Osteoblast (primary cell): ENCODE measurements around the gene RACGAP1. TPM values are rescaled to one million over a fixed set of nuclear protein-coding genes. Genes with fewer than 3 reads are reported as not detected.
A peak's percentile ranks its signal among the peaks of the same experiment; 100 is the strongest.

ENCODE experiments used
- DNase-seq: peaks from one replicate; pipeline ENCODE4 v3.0.0; 2011; ENCODE audit warnings: low spot score, mixed read lengths; ENCODE audit not compliant: insufficient read length; ENCODE audit errors: missing footprints
- H2AFZ ChIP-seq: 2 replicates; pipeline ENCODE4 v1.6.0; 2011; ENCODE audit warnings: mild to moderate bottlenecking, low read length
- H3K27ac ChIP-seq: 2 replicates; pipeline ENCODE4 v1.5.1; 2011; ENCODE audit warnings: mild to moderate bottlenecking, low read depth, low read length, moderate library complexity
- H3K27me3 ChIP-seq: 2 replicates; pipeline ENCODE4 v1.6.0; 2012; ENCODE audit warnings: mild to moderate bottlenecking, control low read depth, inconsistent platforms, low read length, moderate library complexity; ENCODE audit not compliant: insufficient read depth
- H3K36me3 ChIP-seq: 2 replicates; pipeline ENCODE4 v1.5.1; 2011; ENCODE audit warnings: mild to moderate bottlenecking, low read length, control low read depth, moderate library complexity; ENCODE audit not compliant: insufficient read depth
- H3K4me1 ChIP-seq: 2 replicates; pipeline ENCODE4 v1.5.1; 2011; ENCODE audit warnings: mild to moderate bottlenecking, low read length, control low read depth, moderate library complexity; ENCODE audit not compliant: insufficient read depth
- H3K4me2 ChIP-seq: 2 replicates; pipeline ENCODE4 v1.6.0; 2011; ENCODE audit warnings: mild to moderate bottlenecking, low read length; ENCODE audit not compliant: insufficient read depth
- H3K4me3 ChIP-seq: fragments of 200-600 bp; sonication (generic); 3 replicates; pipeline ENCODE4 v1.5.1; 2012; ENCODE audit warnings: mild to moderate bottlenecking, low read length, inconsistent platforms; ENCODE audit not compliant: insufficient read depth
- H3K79me2 ChIP-seq: 2 replicates; pipeline ENCODE4 v1.6.0; 2012; ENCODE audit warnings: mild to moderate bottlenecking, low read length, control low read depth, inconsistent platforms; ENCODE audit not compliant: insufficient read depth
- H3K9me3 ChIP-seq: 2 replicates; pipeline ENCODE4 v1.5.1; 2011; ENCODE audit warnings: low read depth, low read length, control low read depth
- H4K20me1 ChIP-seq: 2 replicates; pipeline ENCODE4 v1.6.0; 2012; ENCODE audit warnings: mild to moderate bottlenecking, low read length, control low read depth; ENCODE audit not compliant: insufficient read depth
- CTCF ChIP-seq: IDR thresholded peaks from 2 replicates; pipeline ENCODE4 v1.5.1; 2011; ENCODE audit warnings: mild to moderate bottlenecking, low read depth, low read length, moderate library complexity; ENCODE audit errors: extremely low read depth
- total RNA-seq: library from RNA; depleted of rRNA; stranded (reverse); fragments of >200 nt; gene quantifications from 2 replicates; pipeline ENCODE4 v1.2.3, GENCODE V29; 2012

The RACGAP1 gene
- total RNA-seq, 1 donor = 12.7 TPM

- H3K9me3 ChIP-seq = no peaks in the 10 kb centered on the region
- no peak overlapping the region for H3K4me2 ChIP-seq
Observed at GRCh38 chr12:49968471-49968870, 56.8 kb downstream of the RACGAP1 start.

GRCh38 chr12:49967777-49968250, 57.5 kb downstream of the RACGAP1 start:
- H3K4me1 ChIP-seq = no peaks in the 10 kb centered on the region
- H3K27ac ChIP-seq = no peak overlapping the region
- no peaks in the 10 kb centered on the region for H4K20me1 ChIP-seq
- H3K79me2 ChIP-seq = no peaks in the 10 kb centered on the region
- H3K36me3 ChIP-seq = no peaks in the 10 kb centered on the region
- peaks cover 65% of the 10 kb centered on the region for H3K27me3 ChIP-seq
- TF ChIP-seq CTCF = no peak
- H3K4me2 ChIP-seq = peak overlapping the region; percentile 90
- H2AFZ ChIP-seq = peak overlapping the region; percentile 79
- peak overlapping the region; percentile 68 for H3K4me3 ChIP-seq
- peak; percentile 61 for DNase-seq
- H3K9me3 ChIP-seq = no peaks in the 10 kb centered on the region

More at GRCh38 chr12:49968471-49968870, 56.8 kb downstream of the RACGAP1 start:
- peak; percentile 51 for DNase-seq
- H3K27me3 ChIP-seq = peaks cover 66% of the 10 kb centered on the region
- no peak overlapping the region for H2AFZ ChIP-seq
- H3K4me3 ChIP-seq = no peak overlapping the region
- H3K4me1 ChIP-seq = no peaks in the 10 kb centered on the region
- no peak overlapping the region for H3K27ac ChIP-seq
- no peak for TF ChIP-seq CTCF
- no peaks in the 10 kb centered on the region for H3K36me3 ChIP-seq
- H3K79me2 ChIP-seq = no peaks in the 10 kb centered on the region
- H4K20me1 ChIP-seq = no peaks in the 10 kb centered on the region

GRCh38 chr12:49967042-49967776, 58.1 kb downstream of the RACGAP1 start:
- peak; percentile 69 for TF ChIP-seq CTCF
- H3K9me3 ChIP-seq = no peaks in the 10 kb centered on the region
- DNase-seq = peak; percentile 100
- H3K36me3 ChIP-seq = no peaks in the 10 kb centered on the region
- no peaks in the 10 kb centered on the region for H3K79me2 ChIP-seq
- no peaks in the 10 kb centered on the region for H4K20me1 ChIP-seq
- H3K4me3 ChIP-seq = peak overlapping the region; percentile 68
- H3K4me2 ChIP-seq = peak overlapping the region; percentile 90
- no peaks in the 10 kb centered on the region for H3K4me1 ChIP-seq
- peak overlapping the region; percentile 79 for H2AFZ ChIP-seq
- no peak overlapping the region for H3K27ac ChIP-seq
- H3K27me3 ChIP-seq = peaks cover 67% of the 10 kb centered on the region

- no peaks in the 10 kb centered on the region for H3K4me1 ChIP-seq
- no peak overlapping the region for H2AFZ ChIP-seq
- H3K4me2 ChIP-seq = no peak overlapping the region
- no peaks in the 10 kb centered on the region for H3K9me3 ChIP-seq
- H3K4me3 ChIP-seq = no peak overlapping the region
- H3K27me3 ChIP-seq = peaks cover 68% of the 10 kb centered on the region
- no peak overlapping the region for H3K27ac ChIP-seq
- H3K79me2 ChIP-seq = no peaks in the 10 kb centered on the region
- H4K20me1 ChIP-seq = no peaks in the 10 kb centered on the region
- DNase-seq = peak; percentile 65
- no peaks in the 10 kb centered on the region for H3K36me3 ChIP-seq
- no peak for TF ChIP-seq CTCF
Observed at GRCh38 chr12:49966511-49967041, 58.7 kb downstream of the RACGAP1 start.
